Activated CD4-positive, alpha-beta memory T cell treated with anti-CD3 and anti-CD28 coated beads for 36 hours (primary cell): Measurements from ENCODE around the gene CAMKMT. TPM values are rescaled to one million over a fixed set of nuclear protein-coding genes. Genes with fewer than 3 reads are reported as not detected.

Experiments used
- CTCF ChIA-PET: fragments of 350-600 bp; sonication (Branson Sonifier 250); formaldehyde crosslinking; loops from one replicate; lab custom pipeline; 2021; ENCODE audit warnings: antibody characterized with exemption, inconsistent platforms; lab: Charles Lee
- POLR2A ChIA-PET: fragments of 350-600 bp; sonication (Branson Sonifier 250); formaldehyde crosslinking; loops from one replicate; lab custom pipeline; 2021; ENCODE audit warnings: antibody characterized with exemption; lab: Charles Lee
- DNase-seq: peaks from one replicate; pipeline ENCODE4 v3.0.0-alpha.2; 2020
- H3K27ac Mint-ChIP-seq: one replicate; pipeline ENCODE4 v1.8.0; 2021; ENCODE audit warnings: mixed read lengths
- H3K27me3 Mint-ChIP-seq: one replicate; pipeline ENCODE4 v1.8.0; 2021; ENCODE audit warnings: mixed read lengths
- H3K36me3 Mint-ChIP-seq: one replicate; pipeline ENCODE4 v1.8.0; 2021; ENCODE audit warnings: mixed read lengths
- H3K4me1 Mint-ChIP-seq: one replicate; pipeline ENCODE4 v1.8.0; 2021; ENCODE audit warnings: low read depth, mixed read lengths
- H3K4me3 Mint-ChIP-seq: one replicate; pipeline ENCODE4 v1.8.0; 2021; ENCODE audit warnings: mild to moderate bottlenecking, mixed read lengths
- H3K9me3 Mint-ChIP-seq: one replicate; pipeline ENCODE4 v1.8.0; 2021; ENCODE audit warnings: mixed read lengths
- intact Hi-C: fragments of 100-400 bp; cut with micrococcal nuclease; formaldehyde crosslinking; loops from one replicate; pipeline ENCODE4 v1.15.1; 2023
- total RNA-seq, 2 experiments: library from RNA; stranded (reverse); gene quantifications; one replicate each; pipeline ENCODE4 v1.2.3, GENCODE V29; 2021

Gene CAMKMT
- total RNA-seq, 2 experiments from 2014 or later: 9.3 to 11.3 TPM

DNA sequence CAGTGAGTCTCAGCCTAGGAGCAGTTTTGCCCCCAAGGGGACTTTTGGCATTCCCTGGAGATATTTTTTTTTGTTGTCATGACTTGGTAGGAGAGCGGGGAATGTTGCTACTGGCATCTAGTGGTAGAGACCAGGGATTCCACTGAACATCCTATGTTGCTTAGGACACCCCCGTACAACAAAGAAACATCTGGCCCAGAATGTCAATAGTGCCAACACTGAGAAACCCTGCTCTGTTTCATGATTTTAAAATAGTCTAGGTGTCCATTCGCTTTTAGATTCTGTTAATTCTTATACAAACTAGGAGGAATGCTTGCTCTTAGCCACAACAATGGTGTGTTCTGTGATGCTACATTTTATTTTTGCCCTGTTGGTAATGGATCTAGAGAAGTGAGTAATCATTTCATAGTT is 353.9 kb downstream of the CAMKMT start:
- H3K27me3 Mint-ChIP-seq: no peaks in the 10 kb centered on the region
- H3K4me1 Mint-ChIP-seq: peaks cover 5% of the 10 kb centered on the region
- CTCF ChIA-PET: interaction anchor here (0.9 to 1.0 kb wide), 2 partner anchors 234 to 236 kb away, joined by 3 read pairs; no protein-coding TSS in a partner anchor
- no peak overlapping the region for H3K27ac Mint-ChIP-seq
- H3K9me3 Mint-ChIP-seq: no peaks in the 10 kb centered on the region
- POLR2A ChIA-PET: no interaction called here
- H3K4me3 Mint-ChIP-seq: no peak overlapping the region
- intact Hi-C loops: no loop called here
- DNase-seq: no peak
- no peaks in the 10 kb centered on the region for H3K36me3 Mint-ChIP-seq

DNA sequence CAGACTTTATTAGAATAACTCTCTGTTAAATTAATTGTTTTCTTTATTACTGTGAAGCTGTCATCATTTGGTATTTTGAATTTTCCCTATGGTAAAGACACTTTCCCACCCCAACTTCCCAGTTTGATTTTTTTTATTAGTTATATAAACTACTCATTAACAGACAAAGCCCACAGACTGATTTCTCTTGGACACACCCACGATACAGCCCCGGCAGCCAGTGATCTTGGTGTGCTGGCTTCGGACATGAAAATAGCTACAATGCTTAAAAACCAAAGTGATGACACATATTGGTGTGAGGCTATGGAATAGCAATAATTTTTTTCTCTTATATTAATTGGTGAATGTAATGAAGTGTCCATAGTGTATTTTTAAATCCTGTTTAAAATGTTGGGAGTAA is 354.4 kb downstream of the CAMKMT start:
- Mint-ChIP-seq H3K36me3 (no peaks in the 10 kb centered on the region), H3K9me3 (no peaks in the 10 kb centered on the region), H3K4me3 (no peak overlapping the region), H3K27ac (no peak overlapping the region), H3K27me3 (no peaks in the 10 kb centered on the region), H3K4me1 (peaks cover 5% of the 10 kb centered on the region)
- ChIA-PET CTCF (interaction anchor here (0.7 to 1.0 kb wide), 2 partner anchors 235 to 237 kb away, joined by 3 read pairs; no protein-coding TSS in a partner anchor), POLR2A (no interaction called here)
- intact Hi-C loops: no loop called here
- DNase-seq: no peak

DNA sequence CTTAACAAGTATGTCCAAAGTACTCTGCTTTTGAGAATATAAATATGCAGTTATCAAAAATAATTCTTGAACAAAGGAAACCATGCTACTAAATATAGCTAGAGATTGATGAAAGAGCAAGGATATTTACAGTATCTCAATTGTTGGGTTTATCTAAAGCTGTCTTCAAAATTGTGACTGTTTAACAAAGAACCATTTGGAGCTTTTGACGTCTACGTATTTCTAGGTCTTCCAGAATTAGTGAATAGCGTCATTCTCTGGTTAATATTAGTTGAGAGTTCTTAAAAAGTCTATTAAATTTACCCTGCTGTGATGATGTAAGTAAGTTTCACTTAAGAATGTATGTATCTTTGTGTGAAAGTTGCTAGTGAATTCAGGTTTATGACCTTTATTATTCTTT is 356.7 kb downstream of the CAMKMT start:
- no peak for DNase-seq
- H3K36me3 Mint-ChIP-seq: no peaks in the 10 kb centered on the region
- no peak overlapping the region for H3K27ac Mint-ChIP-seq
- ChIA-PET POLR2A (no interaction called here), CTCF (no interaction called here)
- no peaks in the 10 kb centered on the region for H3K27me3 Mint-ChIP-seq
- no peaks in the 10 kb centered on the region for H3K9me3 Mint-ChIP-seq
- no peak overlapping the region for H3K4me3 Mint-ChIP-seq
- H3K4me1 Mint-ChIP-seq: no peaks in the 10 kb centered on the region
- intact Hi-C loops: no loop called here

DNA sequence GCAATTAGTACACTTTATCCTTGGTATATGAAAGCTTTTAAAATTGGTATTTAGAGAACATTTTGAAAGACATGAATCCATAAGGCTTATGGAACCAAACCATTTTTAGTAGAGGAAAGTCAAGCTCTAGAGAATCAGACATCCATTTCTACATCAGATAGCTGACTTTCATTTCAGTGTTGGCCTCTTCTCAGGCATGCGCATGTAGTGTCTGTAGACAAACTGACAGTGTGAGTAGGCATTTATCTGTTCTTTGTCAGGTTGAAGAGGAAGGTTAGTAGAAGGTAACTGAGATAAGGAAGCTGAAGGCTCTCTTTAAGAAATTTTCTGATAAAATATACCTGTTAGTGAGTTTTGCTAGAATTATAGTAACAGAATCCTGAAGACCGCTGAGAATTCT is 357.8 kb downstream of the CAMKMT start:
- CTCF ChIA-PET: no interaction called here
- DNase-seq: no peak
- POLR2A ChIA-PET: no interaction called here
- Mint-ChIP-seq H3K4me3 (no peak overlapping the region), H3K27ac (no peak overlapping the region), H3K27me3 (no peaks in the 10 kb centered on the region), H3K4me1 (no peaks in the 10 kb centered on the region), H3K36me3 (no peaks in the 10 kb centered on the region), H3K9me3 (no peaks in the 10 kb centered on the region)
- intact Hi-C loops: no loop called here

DNA sequence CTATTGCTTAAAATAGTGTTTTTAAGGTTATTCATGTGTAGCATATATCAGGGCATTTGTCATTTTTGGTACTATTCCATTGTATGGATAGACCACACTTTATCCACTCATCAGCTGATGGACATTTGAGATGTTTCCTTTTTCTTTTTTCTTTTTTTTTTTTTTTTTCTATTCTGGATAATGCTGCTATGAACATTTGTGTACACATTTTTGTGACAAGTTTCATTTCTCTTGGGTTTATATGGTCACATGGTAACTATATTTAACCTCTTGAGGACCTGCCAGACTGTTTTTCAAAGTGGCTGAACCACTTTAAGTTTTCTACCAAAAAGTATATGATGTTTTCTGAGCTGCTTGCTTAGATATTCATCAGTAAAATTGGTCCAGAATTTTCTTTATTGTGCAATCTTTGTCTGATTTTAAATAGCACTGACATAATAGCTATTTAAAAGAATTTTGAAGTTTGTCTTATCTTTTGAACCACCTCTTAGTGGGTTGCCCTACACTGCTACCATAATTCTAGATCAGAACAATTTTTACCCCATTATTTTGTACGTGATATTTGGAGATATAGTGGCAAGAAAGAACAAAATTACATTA is 360.4 kb downstream of the CAMKMT start:
- ChIA-PET POLR2A (no interaction called here), CTCF (interaction anchor here (0.6 kb wide), 1 partner anchor 49 kb away, joined by 3 read pairs; no protein-coding TSS in a partner anchor)
- no peak overlapping the region for H3K27ac Mint-ChIP-seq
- no peak overlapping the region for H3K4me3 Mint-ChIP-seq
- intact Hi-C loops: no loop called here
- no peaks in the 10 kb centered on the region for H3K4me1 Mint-ChIP-seq
- no peaks in the 10 kb centered on the region for H3K27me3 Mint-ChIP-seq
- H3K36me3 Mint-ChIP-seq: peaks cover 2% of the 10 kb centered on the region
- no peaks in the 10 kb centered on the region for H3K9me3 Mint-ChIP-seq
- no peak for DNase-seq

DNA sequence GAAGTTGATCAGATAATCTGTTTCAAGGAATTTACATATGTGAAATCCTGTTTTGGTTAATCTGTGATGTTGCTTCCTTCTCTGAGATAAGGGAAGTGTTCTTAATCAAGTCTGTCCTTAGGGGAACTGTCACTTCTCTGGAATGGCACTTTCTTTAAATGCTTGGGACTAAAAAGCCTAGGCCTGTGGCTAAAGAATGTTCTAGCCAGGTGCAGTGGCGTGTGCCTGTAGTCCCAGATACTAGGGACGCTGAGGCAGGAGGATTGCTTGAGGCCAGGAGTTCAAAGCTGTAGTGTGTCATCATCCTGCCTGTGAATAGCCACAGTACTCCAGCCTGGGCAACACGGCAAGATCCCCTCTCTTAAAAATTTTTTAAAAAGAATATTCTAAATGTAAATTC is 362.2 kb downstream of the CAMKMT start:
- H3K4me3 Mint-ChIP-seq: no peak overlapping the region
- no peak overlapping the region for H3K27ac Mint-ChIP-seq
- POLR2A ChIA-PET: no interaction called here
- no peak for DNase-seq
- H3K9me3 Mint-ChIP-seq: no peaks in the 10 kb centered on the region
- H3K27me3 Mint-ChIP-seq: no peaks in the 10 kb centered on the region
- no peaks in the 10 kb centered on the region for H3K4me1 Mint-ChIP-seq
- peaks cover 6% of the 10 kb centered on the region for H3K36me3 Mint-ChIP-seq
- CTCF ChIA-PET: no interaction called here
- intact Hi-C loops: no loop called here

DNA sequence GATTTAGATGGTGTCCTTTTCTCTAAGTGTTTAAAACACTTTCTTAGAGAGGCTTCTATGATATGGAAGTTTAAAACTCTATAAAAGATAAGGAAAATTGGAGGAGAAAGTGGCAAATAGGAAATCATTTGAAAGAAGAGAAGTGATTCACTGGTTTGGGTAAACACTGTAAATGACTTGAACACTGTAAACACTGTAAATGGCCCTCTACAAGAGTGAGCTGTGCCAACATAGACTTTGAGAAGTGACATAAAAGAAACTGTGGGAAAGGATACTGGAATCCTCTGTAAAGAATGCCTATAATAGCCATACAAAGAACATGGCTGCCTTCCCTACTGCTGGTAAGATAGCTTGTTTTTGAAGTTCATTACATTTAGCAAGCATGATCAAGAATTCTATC is 368.8 kb downstream of the CAMKMT start:
- H3K4me1 Mint-ChIP-seq: no peaks in the 10 kb centered on the region
- H3K4me3 Mint-ChIP-seq: no peak overlapping the region
- no peaks in the 10 kb centered on the region for H3K27me3 Mint-ChIP-seq
- H3K36me3 Mint-ChIP-seq: peaks cover 9% of the 10 kb centered on the region
- H3K9me3 Mint-ChIP-seq: peaks cover 4% of the 10 kb centered on the region
- ChIA-PET POLR2A (no interaction called here), CTCF (no interaction called here)
- H3K27ac Mint-ChIP-seq: no peak overlapping the region
- DNase-seq: no peak
- intact Hi-C loops: no loop called here

DNA sequence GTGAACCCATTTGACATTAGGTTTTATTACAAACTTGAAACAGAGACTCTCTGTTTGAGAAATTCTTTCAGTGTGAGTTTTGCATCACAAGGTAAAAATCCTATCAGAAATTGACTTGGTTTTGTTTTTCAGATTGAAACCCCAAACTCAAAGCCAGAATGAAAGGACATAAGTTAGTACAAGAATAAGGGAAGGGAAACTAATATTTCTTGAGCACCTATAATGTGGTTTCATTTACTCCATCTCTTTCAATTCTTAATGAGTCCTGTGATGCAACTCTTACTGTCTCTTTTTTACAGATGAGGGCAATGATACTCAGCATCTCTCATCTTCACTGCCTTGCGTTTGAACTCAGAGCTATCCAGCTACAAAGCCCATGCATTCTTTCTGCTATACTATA is 369.8 kb downstream of the CAMKMT start:
- intact Hi-C loops: no loop called here
- Mint-ChIP-seq H3K27me3 (no peaks in the 10 kb centered on the region), H3K4me1 (no peaks in the 10 kb centered on the region), H3K9me3 (peaks cover 9% of the 10 kb centered on the region), H3K36me3 (peaks cover 11% of the 10 kb centered on the region), H3K4me3 (no peak overlapping the region), H3K27ac (no peak overlapping the region)
- ChIA-PET CTCF (no interaction called here), POLR2A (no interaction called here)
- DNase-seq: no peak

DNA sequence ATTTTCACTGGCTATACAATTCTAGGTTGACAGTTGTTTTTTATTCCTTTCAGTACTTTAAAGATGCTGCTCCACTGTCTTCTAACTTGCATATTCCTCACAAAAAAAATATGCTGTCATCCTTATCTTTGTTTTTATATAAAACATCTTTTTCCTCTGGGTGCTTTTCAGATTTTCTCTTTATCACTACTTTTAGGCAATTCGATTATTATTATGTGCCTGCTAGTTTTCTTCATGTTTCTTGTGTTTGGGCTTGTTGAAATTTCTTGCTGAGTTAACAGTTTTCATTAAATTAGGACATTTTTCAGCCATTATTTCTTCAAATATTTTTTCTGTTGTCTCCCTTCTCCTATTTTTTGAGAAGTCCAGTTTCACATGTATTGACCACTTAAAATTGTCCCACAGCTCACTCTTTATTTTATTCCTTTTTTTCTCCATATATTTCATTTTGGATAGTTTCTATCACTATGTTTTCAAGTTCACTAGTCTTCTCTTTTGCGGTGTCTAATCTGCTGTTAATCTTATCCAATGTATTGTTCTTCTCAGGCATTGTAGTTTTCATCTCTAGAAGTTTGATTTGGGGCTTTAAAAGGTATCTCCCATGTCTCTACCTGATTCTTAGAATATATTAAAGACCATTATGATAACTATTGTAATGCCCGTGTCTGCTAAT is 374.7 kb downstream of the CAMKMT start:
- peaks cover 20% of the 10 kb centered on the region for H3K9me3 Mint-ChIP-seq
- ChIA-PET CTCF (no interaction called here), POLR2A (no interaction called here)
- DNase-seq: no peak
- no peak overlapping the region for H3K27ac Mint-ChIP-seq
- H3K4me3 Mint-ChIP-seq: no peak overlapping the region
- no peaks in the 10 kb centered on the region for H3K4me1 Mint-ChIP-seq
- intact Hi-C loops: no loop called here
- peaks cover 16% of the 10 kb centered on the region for H3K36me3 Mint-ChIP-seq
- no peaks in the 10 kb centered on the region for H3K27me3 Mint-ChIP-seq

DNA sequence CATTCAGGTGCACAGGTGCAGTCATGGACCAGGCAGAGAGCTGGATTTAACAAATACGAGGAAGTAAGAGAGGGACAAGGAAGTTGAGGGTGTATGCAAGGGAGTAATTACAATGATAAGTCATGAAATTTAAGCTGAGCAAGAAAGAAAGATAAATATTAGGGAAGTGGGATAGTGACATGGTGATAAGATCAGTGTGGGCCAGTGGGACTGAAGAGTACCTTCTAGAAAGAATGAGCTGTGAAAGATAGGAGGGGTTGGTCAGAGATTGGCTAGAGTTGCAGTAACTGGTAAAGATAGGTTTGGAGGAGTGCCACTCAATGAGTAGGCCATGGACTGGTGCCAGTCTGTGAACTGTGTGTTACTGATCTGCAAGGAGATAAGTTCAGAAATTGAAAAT is 378.9 kb downstream of the CAMKMT start:
- ChIA-PET POLR2A (no interaction called here), CTCF (no interaction called here)
- no peaks in the 10 kb centered on the region for H3K27me3 Mint-ChIP-seq
- peaks cover 17% of the 10 kb centered on the region for H3K9me3 Mint-ChIP-seq
- H3K4me1 Mint-ChIP-seq: no peaks in the 10 kb centered on the region
- intact Hi-C loops: no loop called here
- H3K36me3 Mint-ChIP-seq: peaks cover 14% of the 10 kb centered on the region
- H3K4me3 Mint-ChIP-seq: no peak overlapping the region
- DNase-seq: no peak
- H3K27ac Mint-ChIP-seq: no peak overlapping the region

DNA sequence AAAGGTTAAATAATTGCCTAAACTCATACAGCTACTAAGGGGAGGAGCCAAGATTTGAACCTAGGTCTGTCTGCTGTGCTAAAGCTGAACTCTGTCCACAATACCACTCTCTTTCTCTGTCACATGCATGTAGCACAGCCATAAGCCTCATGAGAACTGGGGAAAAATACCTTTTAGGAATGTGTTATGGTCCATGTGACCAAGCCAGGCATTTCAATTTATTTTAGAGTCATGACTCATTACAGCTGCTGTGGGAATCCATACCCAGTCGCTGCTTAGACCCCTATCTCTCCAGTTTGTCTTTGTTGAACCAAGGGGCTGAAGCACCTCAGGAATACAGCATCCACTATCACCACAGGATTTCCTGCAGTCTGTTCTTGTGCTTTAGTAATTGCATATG is 379.8 kb downstream of the CAMKMT start:
- Mint-ChIP-seq H3K9me3 (peaks cover 11% of the 10 kb centered on the region), H3K4me1 (no peaks in the 10 kb centered on the region), H3K27me3 (no peaks in the 10 kb centered on the region), H3K36me3 (peaks cover 12% of the 10 kb centered on the region), H3K27ac (no peak overlapping the region), H3K4me3 (no peak overlapping the region)
- ChIA-PET CTCF (no interaction called here), POLR2A (no interaction called here)
- no peak for DNase-seq
- intact Hi-C loops: no loop called here

DNA sequence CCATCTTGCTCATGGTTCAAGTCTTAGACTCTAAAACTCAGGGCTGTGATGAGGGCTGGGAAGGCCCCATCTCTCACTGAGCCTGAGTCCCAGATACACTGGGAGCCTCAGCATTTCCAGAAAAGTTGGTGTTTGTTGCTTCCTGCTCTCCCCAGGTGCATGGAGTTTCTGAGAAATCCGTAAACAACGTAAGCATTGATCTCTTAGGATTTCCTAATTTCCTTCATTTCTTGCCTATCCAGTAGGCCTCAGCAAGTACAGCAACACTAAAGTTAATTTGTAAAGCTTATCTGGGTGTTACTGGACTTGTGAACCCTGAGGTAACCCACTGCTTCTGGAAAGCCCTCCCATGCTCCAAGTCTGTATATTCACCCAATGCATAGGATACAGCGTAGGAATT is 380.3 kb downstream of the CAMKMT start:
- Mint-ChIP-seq H3K4me1 (no peaks in the 10 kb centered on the region), H3K9me3 (peaks cover 5% of the 10 kb centered on the region), H3K27me3 (no peaks in the 10 kb centered on the region), H3K4me3 (no peak overlapping the region), H3K27ac (no peak overlapping the region), H3K36me3 (peaks cover 6% of the 10 kb centered on the region)
- CTCF ChIA-PET: no interaction called here
- POLR2A ChIA-PET: no interaction called here
- no peak for DNase-seq
- intact Hi-C loops: no loop called here

DNA sequence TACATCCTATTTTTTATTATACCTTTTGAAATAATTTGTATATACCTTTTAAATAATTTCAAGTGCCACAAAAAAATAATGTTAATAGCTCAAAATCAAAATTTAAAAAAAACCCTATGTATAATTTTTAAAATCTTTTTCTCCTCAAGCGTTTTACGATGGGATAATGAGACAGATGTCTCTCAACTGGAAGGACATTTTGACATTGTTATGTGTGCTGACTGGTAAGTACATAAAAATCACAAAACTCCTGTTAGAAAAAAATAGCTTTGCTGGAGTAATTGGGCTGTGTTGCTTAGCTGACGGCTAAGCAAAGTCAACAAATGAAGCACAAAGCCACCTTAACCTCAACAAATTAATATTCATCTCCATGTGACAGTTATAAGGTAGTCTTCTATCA is 381.7 kb downstream of the CAMKMT start:
- Mint-ChIP-seq H3K4me3 (no peak overlapping the region), H3K27me3 (no peaks in the 10 kb centered on the region), H3K27ac (no peak overlapping the region), H3K9me3 (no peaks in the 10 kb centered on the region), H3K36me3 (no peaks in the 10 kb centered on the region), H3K4me1 (no peaks in the 10 kb centered on the region)
- DNase-seq: no peak
- ChIA-PET POLR2A (no interaction called here), CTCF (interaction anchor here (0.7 kb wide), 1 partner anchor 183 kb away, joined by 3 read pairs; no protein-coding TSS in a partner anchor)
- intact Hi-C loops: no loop called here
